ENCODE results near the gene TRIM7.

TRIM7 gene

GRCh38 chr5:181163487-181164075, 41.4 kb downstream of the TRIM7 start:
- TF ChIP-seq CTCF (IDR thresholded peaks at IDR 0.05): no peak

- no peak for TF ChIP-seq CTCF (IDR thresholded peaks at IDR 0.05)
Measured at GRCh38 chr5:181161534-181162175, 43.3 kb downstream of the TRIM7 start.

- TF ChIP-seq CTCF (IDR thresholded peaks at IDR 0.05): no peak
Measured at GRCh38 chr5:181160152-181160754, 44.7 kb downstream of the TRIM7 start.

GRCh38 chr5:181159286-181160151, 45.5 kb downstream of the TRIM7 start:
- peak; percentile 88 for TF ChIP-seq CTCF (IDR thresholded peaks at IDR 0.05)

- TF ChIP-seq CTCF (IDR thresholded peaks at IDR 0.05): no peak
Measured at GRCh38 chr5:181158869-181159268, 46.1 kb downstream of the TRIM7 start.

- no peak for TF ChIP-seq CTCF (IDR thresholded peaks at IDR 0.05)
Measured at GRCh38 chr5:181156758-181157157, 48.2 kb downstream of the TRIM7 start.

GRCh38 chr5:181153814-181154213, 51.2 kb downstream of the TRIM7 start:
- TF ChIP-seq CTCF (IDR thresholded peaks at IDR 0.05): no peak

Measured in LNCAP (cell line).